Glutamatergic neuron (in vitro differentiated cells): ENCODE data around the gene CLDN19. TPM values are rescaled to one million over a fixed set of nuclear protein-coding genes. Genes with fewer than 3 reads are reported as not detected.

Source experiments
- DNase-seq: peaks from one replicate; pipeline ENCODE4 v3.0.0; 2022
- H3K27ac Mint-ChIP-seq: one replicate; pipeline ENCODE4 v1.8.0; 2020; ENCODE audit warnings: mild to moderate bottlenecking, mixed read lengths, inconsistent platforms; ENCODE audit not compliant: unreplicated experiment
- H3K27me3 Mint-ChIP-seq: one replicate; pipeline ENCODE4 v1.8.0; 2020; ENCODE audit warnings: mild to moderate bottlenecking, moderate library complexity, mixed read lengths, inconsistent platforms; ENCODE audit not compliant: unreplicated experiment
- H3K36me3 Mint-ChIP-seq: one replicate; pipeline ENCODE4 v1.8.0; 2020; ENCODE audit warnings: mild to moderate bottlenecking, mixed read lengths, inconsistent platforms; ENCODE audit not compliant: unreplicated experiment
- H3K4me1 Mint-ChIP-seq: one replicate; pipeline ENCODE4 v1.8.0; 2020; ENCODE audit warnings: mild to moderate bottlenecking, low read depth, mixed read lengths, inconsistent platforms; ENCODE audit not compliant: unreplicated experiment
- H3K4me3 Mint-ChIP-seq: one replicate; pipeline ENCODE4 v1.8.0; 2020; ENCODE audit warnings: mild to moderate bottlenecking, mixed read lengths, inconsistent platforms; ENCODE audit not compliant: unreplicated experiment
- H3K9me3 Mint-ChIP-seq: one replicate; pipeline ENCODE4 v1.8.0; 2020; ENCODE audit warnings: mild to moderate bottlenecking, moderate library complexity, mixed read lengths, inconsistent platforms; ENCODE audit not compliant: unreplicated experiment
- total RNA-seq: library from RNA; stranded (reverse); fragmentation: NEBNext Ultra II Directional; extraction: Animal tissue kit (Norgen Biotek cat#: 25700); gene quantifications from one replicate; pipeline ENCODE4 v1.2.1, GENCODE V29; 2021; ENCODE audit not compliant: unreplicated experiment
- TF ChIP-seq, protein P1 (sequence below): fragments of 200-600 bp; sonication (generic); IDR thresholded peaks from one replicate; pipeline ENCODE4 v1.5.0; 2021; ENCODE audit not compliant: partially characterized antibody, unreplicated experiment

The CLDN19 gene
- total RNA-seq, 1 donor from 2014 or later: not detected

DNA sequence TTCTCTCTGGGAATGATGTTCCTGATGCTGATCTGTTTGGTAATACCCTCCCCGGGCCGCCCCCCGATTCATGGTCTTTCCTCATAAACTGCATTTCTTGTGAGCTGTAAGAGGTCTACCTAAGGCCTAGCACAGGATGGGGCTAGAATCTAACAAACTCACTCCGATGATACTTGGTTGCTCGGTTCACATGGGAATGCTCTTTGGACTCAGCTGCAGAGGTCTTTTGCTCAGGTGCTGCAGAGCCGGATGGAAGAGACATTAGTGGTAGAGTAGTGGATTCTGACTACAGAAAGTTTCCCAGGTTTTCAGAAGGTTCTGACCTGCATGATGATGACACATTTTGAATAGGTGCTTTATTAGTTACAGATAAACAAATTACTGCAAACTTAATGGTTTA, 36.5 kb upstream of the CLDN19 start:
- Mint-ChIP-seq H3K4me3 (no peak overlapping the region), H3K9me3 (no peaks in the 10 kb centered on the region), H3K36me3 (no peaks in the 10 kb centered on the region), H3K4me1 (peaks cover 5% of the 10 kb centered on the region), H3K27ac (no peak overlapping the region), H3K27me3 (peaks cover 1% of the 10 kb centered on the region)
- DNase-seq: no peak
- TF ChIP-seq, protein P1, sequence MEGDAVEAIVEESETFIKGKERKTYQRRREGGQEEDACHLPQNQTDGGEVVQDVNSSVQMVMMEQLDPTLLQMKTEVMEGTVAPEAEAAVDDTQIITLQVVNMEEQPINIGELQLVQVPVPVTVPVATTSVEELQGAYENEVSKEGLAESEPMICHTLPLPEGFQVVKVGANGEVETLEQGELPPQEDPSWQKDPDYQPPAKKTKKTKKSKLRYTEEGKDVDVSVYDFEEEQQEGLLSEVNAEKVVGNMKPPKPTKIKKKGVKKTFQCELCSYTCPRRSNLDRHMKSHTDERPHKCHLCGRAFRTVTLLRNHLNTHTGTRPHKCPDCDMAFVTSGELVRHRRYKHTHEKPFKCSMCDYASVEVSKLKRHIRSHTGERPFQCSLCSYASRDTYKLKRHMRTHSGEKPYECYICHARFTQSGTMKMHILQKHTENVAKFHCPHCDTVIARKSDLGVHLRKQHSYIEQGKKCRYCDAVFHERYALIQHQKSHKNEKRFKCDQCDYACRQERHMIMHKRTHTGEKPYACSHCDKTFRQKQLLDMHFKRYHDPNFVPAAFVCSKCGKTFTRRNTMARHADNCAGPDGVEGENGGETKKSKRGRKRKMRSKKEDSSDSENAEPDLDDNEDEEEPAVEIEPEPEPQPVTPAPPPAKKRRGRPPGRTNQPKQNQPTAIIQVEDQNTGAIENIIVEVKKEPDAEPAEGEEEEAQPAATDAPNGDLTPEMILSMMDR: no peak

DNA sequence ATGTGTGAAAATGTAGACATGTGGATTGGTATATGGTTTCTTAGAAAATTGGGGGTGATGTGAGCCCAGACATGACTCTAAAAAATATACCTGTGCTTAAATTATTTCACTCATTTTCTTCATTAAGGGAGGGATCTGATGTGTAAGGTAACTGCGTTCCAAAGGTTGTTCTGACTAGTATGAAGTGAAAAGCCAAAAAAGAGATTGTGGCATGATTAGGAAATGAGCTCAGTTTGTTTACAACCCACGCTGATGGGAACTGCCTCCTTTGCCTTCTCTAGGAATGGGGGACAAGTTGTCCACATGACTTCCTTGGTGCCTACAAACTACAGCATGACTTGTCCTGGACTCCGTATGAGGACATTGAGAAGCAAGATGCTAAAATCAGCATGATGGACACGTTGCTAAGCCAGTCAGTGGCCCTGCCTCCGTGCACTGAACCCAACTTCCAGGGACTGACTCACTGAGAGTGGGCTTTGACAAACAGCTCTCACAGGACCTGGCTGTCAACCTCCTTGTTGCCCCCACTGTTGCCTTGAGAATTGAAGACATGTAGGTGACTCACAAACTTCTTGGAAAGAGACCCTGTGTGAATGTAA, 35.0 kb upstream of the CLDN19 start:
- no peak for DNase-seq
- H3K27me3 Mint-ChIP-seq: peaks cover 3% of the 10 kb centered on the region
- H3K36me3 Mint-ChIP-seq: no peaks in the 10 kb centered on the region
- peaks cover 5% of the 10 kb centered on the region for H3K4me1 Mint-ChIP-seq
- H3K9me3 Mint-ChIP-seq: peaks cover 3% of the 10 kb centered on the region
- TF ChIP-seq, protein P1: no peak
- H3K27ac Mint-ChIP-seq: no peak overlapping the region
- H3K4me3 Mint-ChIP-seq: no peak overlapping the region

DNA sequence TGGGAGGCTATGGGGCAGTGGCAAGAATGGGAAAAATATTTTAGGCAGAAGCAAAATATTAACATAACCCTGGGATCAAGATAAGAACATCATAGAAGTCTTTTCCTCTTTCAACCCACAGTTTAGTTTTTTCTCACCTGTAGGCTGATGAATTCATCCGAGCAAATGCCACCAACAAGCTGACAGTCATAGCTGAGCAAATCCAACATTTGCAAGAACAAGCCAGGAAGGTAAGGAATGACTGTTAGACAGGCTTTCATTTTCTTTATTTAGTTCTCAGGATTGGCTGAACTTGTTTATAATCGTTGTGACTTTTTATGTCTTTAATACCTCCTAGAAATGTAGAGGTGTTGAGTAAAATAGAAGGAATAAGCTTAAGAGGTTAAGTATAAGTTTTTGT, 33.4 kb upstream of the CLDN19 start:
- Mint-ChIP-seq H3K27me3 (peaks cover 2% of the 10 kb centered on the region), H3K4me1 (peaks cover 6% of the 10 kb centered on the region), H3K27ac (no peak overlapping the region), H3K9me3 (peaks cover 3% of the 10 kb centered on the region), H3K36me3 (no peaks in the 10 kb centered on the region), H3K4me3 (no peak overlapping the region)
- no peak for DNase-seq
- TF ChIP-seq, protein P1: no peak

DNA sequence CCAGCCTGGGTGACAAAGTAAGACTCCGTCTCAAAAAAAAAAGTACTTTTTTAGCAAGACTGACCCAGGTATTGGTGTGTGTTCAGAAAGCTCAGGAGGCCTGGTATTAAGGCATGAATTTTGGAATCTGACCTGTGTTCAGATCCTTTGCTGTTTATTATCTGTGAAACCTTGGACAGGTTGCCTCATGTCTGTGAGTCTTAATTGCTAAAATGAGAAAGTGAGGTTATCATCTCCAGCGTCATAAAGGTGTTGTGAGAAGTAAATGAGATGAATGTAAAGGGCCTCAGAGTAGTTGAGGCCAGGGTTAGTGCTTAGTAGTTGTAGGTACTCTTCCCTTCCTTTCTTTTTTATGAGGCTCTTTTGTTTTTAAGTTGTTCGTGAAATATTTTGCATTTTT, 29.8 kb upstream of the CLDN19 start:
- Mint-ChIP-seq H3K27ac (no peak overlapping the region), H3K4me3 (peak overlapping the region; percentile 56), H3K9me3 (peaks cover 3% of the 10 kb centered on the region), H3K36me3 (no peaks in the 10 kb centered on the region), H3K27me3 (peaks cover 6% of the 10 kb centered on the region), H3K4me1 (peaks cover 9% of the 10 kb centered on the region)
- TF ChIP-seq, protein P1: no peak
- DNase-seq: no peak

DNA sequence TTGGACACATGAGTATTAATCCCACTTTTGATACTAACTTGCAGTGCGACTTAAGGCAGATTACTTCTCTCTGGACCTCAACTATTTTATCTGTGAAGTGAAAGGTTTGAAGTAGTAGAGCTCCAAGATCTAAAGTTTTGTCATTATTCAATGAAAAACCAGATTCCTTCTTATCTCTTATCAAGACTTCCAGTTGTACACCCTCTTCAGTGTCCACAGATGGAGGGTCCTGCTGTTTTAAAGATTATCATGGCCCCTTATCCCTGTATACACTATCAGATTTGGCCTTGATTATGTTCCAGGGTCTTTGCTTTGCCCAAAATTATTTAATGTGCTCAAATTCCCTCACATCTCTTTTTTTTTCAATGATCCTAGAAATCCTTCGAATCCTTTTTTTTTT, 28.1 kb upstream of the CLDN19 start:
- Mint-ChIP-seq H3K36me3 (no peaks in the 10 kb centered on the region), H3K27ac (no peak overlapping the region), H3K4me1 (peaks cover 9% of the 10 kb centered on the region), H3K27me3 (peaks cover 6% of the 10 kb centered on the region), H3K9me3 (peaks cover 3% of the 10 kb centered on the region), H3K4me3 (peak overlapping the region; percentile 91)
- DNase-seq: no peak
- TF ChIP-seq, protein P1: no peak
